WERI-Rb-1 (cell line): Measurements from ENCODE around the gene IRF2.

Source experiments
- DNase-seq: peaks from one replicate; pipeline ENCODE4 v3.0.0-alpha.2; 2020
- H3K27ac ChIP-seq: fragments of 250-450 bp; sonication (Bioruptor Pico); 2 replicates; pipeline ENCODE4 v1.5.1; 2020; ENCODE audit warnings: mild to moderate bottlenecking, moderate library complexity
- H3K27me3 ChIP-seq: fragments of 250-450 bp; sonication (Bioruptor Pico); 2 replicates; pipeline ENCODE4 v1.5.1; 2021; ENCODE audit warnings: mild to moderate bottlenecking, low read depth, moderate library complexity; ENCODE audit not compliant: insufficient read depth, severe bottlenecking
- H3K36me3 ChIP-seq: fragments of 250-450 bp; sonication (Bioruptor Pico); 2 replicates; pipeline ENCODE4 v1.5.1; 2020; ENCODE audit warnings: mild to moderate bottlenecking, moderate library complexity
- H3K4me3 ChIP-seq: 2 replicates; pipeline ENCODE4 v1.5.1; 2011; ENCODE audit warnings: low read depth, mild to moderate bottlenecking, control low read depth, low read length
- H3K9me3 ChIP-seq: fragments of 250-450 bp; sonication (Bioruptor Pico); 2 replicates; pipeline ENCODE4 v1.5.1; 2021; ENCODE audit warnings: mild to moderate bottlenecking, moderate library complexity; ENCODE audit not compliant: severe bottlenecking
- TF ChIP-seq, protein P1 (sequence below): IDR thresholded peaks from 2 replicates; pipeline ENCODE4 v1.5.1; 2011; ENCODE audit warnings: low read depth, mild to moderate bottlenecking, control low read depth, inconsistent platforms, low read length

The IRF2 gene

DNA sequence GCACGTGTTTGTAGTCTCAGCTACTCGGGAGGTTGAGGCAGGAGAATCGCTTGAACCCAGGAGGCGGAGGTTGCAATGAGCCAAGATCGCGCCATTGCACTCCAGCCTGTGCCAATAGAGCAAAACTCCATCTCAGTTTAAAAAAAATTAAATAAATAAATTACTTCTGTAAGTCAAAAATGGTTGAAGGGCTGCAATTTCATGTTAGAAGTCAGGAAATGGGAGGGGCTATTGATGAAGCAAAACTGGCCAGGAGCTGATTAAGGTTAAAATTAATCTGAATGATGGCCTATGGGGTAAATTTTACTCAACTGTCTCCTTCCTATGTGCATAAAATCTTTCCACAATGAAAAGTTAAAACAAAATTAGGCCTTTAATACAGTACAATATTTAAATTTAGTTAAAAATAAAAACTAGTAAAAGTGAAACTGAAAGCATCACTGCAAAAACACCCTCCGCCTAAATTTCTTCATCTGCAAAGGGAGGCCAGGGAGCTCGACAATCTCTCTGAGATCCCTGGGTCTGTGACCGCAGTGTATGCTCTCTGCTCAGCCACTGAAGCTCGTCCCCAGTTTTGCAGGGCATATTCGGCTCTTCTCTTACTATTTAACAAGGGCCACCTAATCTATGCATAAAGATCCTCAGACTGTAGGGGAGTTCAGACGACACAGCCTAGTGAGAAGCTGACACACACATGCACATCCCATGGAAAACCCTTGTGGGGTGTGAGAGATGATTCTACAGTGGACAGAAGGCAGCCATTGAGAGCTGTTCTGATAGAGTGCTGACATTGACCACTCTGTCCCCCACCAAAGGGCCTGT is 57.2 kb downstream of the IRF2 start:
- DNase-seq: no peak
- peaks cover 17% of the 10 kb centered on the region for H3K36me3 ChIP-seq
- H3K4me3 ChIP-seq: no peak overlapping the region
- TF ChIP-seq, protein P1, sequence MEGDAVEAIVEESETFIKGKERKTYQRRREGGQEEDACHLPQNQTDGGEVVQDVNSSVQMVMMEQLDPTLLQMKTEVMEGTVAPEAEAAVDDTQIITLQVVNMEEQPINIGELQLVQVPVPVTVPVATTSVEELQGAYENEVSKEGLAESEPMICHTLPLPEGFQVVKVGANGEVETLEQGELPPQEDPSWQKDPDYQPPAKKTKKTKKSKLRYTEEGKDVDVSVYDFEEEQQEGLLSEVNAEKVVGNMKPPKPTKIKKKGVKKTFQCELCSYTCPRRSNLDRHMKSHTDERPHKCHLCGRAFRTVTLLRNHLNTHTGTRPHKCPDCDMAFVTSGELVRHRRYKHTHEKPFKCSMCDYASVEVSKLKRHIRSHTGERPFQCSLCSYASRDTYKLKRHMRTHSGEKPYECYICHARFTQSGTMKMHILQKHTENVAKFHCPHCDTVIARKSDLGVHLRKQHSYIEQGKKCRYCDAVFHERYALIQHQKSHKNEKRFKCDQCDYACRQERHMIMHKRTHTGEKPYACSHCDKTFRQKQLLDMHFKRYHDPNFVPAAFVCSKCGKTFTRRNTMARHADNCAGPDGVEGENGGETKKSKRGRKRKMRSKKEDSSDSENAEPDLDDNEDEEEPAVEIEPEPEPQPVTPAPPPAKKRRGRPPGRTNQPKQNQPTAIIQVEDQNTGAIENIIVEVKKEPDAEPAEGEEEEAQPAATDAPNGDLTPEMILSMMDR: no peak
- H3K27ac ChIP-seq: no peak overlapping the region
- no peaks in the 10 kb centered on the region for H3K27me3 ChIP-seq
- no peaks in the 10 kb centered on the region for H3K9me3 ChIP-seq

DNA sequence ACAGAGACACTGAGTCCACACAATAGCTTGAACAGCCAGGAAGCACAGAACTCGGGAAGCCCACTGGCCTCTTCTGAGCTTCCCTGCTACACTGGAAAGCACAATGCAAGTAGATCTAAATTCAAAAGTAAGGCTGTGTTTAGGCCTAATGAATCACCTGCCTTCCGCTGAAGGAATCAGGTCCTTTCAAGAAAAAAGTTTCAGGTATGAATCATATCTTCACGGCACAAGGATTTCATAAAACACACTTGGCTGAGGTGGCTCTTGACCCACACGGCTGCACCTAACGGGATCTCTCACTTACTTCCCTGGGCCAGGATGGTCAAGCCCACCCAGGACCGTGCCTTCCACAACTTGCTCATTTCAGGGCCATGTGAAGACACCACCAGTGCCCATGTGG is 59.3 kb downstream of the IRF2 start:
- H3K9me3 ChIP-seq: no peaks in the 10 kb centered on the region
- H3K36me3 ChIP-seq: peaks cover 16% of the 10 kb centered on the region
- TF ChIP-seq, protein P1: no peak
- DNase-seq: no peak
- H3K4me3 ChIP-seq: no peak overlapping the region
- no peak overlapping the region for H3K27ac ChIP-seq
- no peaks in the 10 kb centered on the region for H3K27me3 ChIP-seq

DNA sequence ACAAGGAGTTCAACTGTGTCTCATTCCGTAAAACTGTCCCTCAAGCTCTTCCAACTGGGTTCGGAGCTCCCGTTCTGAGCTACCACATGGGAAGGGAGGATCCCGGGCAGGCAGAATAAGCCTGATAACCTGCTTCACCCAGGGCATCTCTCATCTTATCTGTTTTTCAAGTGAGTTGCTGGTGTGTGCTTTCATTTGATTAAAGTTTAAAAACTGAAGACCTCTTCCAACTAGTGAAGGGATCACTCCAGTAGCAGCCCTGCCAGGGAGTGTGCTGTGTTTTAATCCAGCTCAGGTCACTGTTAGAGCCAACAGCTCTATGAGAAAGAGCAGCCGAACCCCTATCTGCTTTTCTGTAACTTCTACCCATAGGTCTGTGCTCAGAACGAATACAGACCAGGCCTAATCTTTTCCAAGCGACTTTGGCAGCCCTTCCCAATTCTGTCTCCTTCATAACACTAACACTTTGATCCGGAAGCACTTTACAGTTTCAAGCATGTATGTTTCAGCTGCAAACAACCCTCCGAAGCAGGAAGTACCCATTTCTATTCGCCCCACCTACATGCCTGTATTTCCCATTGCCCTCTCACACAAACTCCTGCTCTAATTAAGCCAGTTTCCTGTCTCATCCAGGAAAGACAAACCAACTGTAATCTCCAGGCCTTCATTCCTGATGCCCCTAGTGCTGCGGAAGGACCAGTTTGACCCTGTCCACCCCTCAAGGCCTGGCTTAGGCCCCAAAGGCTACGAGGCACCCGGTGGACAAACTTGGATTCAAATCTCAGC is 60.9 kb downstream of the IRF2 start:
- TF ChIP-seq, protein P1: no peak
- no peak overlapping the region for H3K27ac ChIP-seq
- peaks cover 12% of the 10 kb centered on the region for H3K36me3 ChIP-seq

DNA sequence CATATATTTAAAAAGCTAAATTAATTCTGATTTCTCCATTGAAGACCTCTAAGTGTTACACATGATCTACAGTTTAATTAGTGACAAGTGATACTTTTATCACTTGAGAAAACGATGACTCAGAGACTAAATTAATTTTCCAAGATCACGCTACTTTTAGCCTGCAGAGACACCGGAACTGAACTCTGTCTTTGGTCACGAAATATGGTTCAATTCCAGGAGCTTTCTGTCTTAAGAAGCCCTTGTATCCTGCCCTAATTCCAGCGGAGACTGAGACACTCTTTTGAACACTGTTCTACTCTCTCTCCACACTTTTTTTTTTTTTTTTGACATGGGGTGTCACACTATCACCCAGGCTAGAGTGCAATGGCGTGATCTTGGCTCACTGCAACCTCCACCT is 63.6 kb downstream of the IRF2 start:
- Histone ChIP-seq H3K36me3 (peaks cover 9% of the 10 kb centered on the region), H3K9me3 (no peaks in the 10 kb centered on the region), H3K4me3 (no peak overlapping the region), H3K27ac (no peak overlapping the region), H3K27me3 (no peaks in the 10 kb centered on the region)
- no peak for DNase-seq
- TF ChIP-seq, protein P1: no peak

More for the DNA sequence above, 60.9 kb downstream of the IRF2 start:
- H3K9me3 ChIP-seq: no peaks in the 10 kb centered on the region
- no peak overlapping the region for H3K4me3 ChIP-seq
- DNase-seq: no peak
- no peaks in the 10 kb centered on the region for H3K27me3 ChIP-seq

DNA sequence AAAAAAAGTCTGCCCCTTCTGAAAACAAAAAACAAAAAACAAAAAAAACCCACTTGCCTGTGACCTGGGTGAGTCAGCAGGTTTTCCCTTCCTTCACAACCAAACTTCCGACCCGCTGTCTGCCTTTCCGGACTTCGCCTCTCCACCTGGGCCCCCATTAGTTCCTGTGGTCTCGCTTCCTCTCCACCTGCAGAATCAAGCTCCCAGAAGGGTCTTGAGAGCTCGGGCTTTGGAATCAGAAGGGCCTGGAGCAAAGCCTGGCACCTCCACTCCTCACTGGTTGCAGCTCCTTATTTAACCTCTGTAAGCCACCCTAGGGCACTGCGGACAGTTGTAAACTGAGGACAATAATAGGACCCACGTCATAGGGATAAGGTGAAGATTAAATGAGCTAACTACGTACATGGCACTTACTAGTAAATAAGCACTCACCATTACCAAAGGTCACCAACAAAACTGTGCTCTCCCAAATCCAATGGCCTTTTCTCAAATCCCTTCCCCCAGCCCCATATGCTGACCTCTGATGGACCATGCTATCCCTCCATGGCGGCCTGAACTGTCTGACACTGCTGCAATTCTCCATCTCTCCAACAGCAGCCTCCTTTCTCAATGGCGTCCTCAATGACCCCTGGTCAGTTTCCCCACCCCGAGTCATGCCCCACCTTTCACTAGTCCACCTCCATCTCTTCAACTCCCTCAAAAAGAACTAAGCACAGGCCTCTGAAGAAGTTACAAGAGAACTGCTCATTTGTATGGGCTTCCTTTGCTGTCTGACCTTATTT is 64.2 kb downstream of the IRF2 start:
- DNase-seq: no peak
- no peaks in the 10 kb centered on the region for H3K9me3 ChIP-seq

More for the DNA sequence above, 64.2 kb downstream of the IRF2 start:
- H3K27ac ChIP-seq: no peak overlapping the region
- no peak overlapping the region for H3K4me3 ChIP-seq
- no peaks in the 10 kb centered on the region for H3K27me3 ChIP-seq
- TF ChIP-seq, protein P1: no peak
- peaks cover 9% of the 10 kb centered on the region for H3K36me3 ChIP-seq
